Hematopoietic multipotent progenitor cell (in vitro differentiated cells): ENCODE measurements around the gene SUSD6. TPM values are rescaled to one million over a fixed set of nuclear protein-coding genes. Genes with fewer than 3 reads are reported as not detected.

ENCODE experiments used
- DNase-seq, 3 donors: peaks; one replicate each; pipeline ENCODE4 v3.0.0-alpha.2; 2011 to 2015; ENCODE audit warnings: low read depth in 2 of 3, low spot score in 2 of 3
- total RNA-seq: library from RNA; depleted of rRNA; stranded (reverse); fragments of >200 nt; gene quantifications from one replicate; pipeline ENCODE4 v1.2.3, GENCODE V29; 2012

SUSD6 gene
- total RNA-seq, 1 donor = 23.4 TPM

DNA sequence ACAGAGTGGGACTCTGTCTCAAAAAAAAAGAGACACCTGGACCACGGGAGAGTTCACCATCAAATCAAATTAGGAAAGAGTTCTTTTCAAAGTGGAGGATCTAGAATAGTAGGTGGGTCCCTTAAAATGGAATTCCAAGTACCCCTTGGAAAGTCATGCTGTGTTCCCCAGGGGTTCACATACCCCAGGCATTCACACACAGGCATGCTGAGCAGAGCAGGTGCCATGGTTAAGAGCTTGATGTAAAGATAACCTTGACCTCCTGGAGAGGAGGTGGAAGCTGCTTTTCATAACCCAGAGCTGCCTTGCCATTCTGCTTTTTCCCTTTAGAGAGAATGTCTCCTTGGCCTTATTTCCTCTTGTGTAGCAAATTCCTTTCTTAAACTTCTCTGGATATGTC lies 141.4 kb downstream of the SUSD6 start:
- DNase-seq = no peak

DNA sequence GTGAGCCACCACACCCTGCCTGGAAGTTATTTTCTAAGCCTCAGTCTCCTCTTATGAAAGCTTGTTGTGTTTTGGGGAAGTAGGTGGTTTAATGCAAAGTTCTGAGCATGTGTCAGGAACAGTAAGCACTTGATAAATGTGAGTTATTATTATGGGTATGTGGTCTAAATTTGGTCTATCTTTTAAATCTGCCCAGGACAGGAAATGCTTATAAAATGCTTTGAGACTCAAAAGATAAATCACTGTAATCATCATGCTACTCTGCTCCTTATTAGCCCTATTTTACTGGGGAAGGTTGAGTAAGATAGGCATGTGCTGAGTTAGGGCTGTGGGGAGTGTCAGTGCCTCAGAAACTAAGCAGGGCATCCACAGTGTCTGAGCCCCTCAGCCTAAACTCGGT lies 142.5 kb downstream of the SUSD6 start:
- DNase-seq = no peak

- DNase-seq = no peak
These were observed 143.1 kb downstream of the SUSD6 start for GRCh38 chr14:69754487-69754886.

DNA sequence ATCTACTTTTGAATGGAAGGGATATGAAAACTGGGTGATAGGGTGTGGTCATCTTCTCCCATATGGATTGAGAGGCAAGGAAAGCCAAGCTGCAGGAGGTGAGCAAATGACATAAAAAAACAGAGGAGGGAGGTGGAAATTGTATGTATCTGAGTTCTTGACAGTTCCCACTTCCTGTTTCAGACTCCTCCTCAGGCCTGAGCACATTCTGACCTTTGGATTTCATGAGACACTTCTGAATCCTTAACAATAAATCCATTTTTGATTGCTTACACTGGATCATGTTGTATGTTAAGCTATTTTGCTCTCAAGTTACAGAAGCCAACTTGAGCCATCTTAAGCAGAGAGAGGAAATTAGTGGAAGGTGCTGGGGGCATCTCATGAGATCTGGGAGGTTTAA lies 143.9 kb downstream of the SUSD6 start:
- no peak for DNase-seq

- DNase-seq = no peak
These were observed 144.4 kb downstream of the SUSD6 start for GRCh38 chr14:69755784-69756183.

DNA sequence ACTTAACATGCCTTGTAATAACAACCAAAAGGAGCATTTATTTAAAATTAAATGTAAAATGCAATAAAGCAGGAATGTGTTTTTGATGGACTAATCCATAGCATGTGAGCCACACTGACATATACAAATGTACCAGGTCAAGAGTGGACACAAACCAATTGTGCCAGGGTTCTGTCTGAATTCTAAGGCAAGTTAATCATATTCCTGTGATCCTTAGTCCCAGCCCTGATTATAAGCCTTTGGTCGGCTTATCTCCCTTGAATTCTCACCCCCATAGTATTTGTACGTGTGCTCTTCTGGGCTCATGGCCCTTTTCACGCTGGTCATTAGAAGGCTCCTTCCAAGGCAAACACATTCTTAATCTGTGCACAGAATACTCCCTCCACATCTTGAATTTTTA lies 144.9 kb downstream of the SUSD6 start:
- no peak for DNase-seq

DNA sequence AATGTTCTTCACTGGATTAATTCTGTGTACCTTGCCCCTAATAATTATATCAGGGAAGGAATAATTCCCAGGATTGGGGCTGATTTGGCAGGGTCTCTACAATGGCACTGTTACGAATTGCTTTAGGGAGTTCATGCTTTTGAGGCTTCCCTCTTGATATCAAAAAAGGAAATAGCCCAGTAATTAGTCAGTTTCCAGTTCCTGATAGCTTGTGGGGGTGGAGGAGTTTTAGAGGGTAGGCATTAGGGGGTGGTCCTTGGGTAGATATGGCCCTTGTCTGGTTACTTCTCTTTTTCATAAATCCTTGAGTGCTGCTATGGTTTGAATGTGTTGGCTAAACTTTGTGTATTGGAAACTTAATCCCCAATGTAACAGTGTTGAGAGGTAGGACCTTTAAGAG lies 149.4 kb downstream of the SUSD6 start:
- DNase-seq = peak in 2 of 3 donors; percentile 30 to 51

DNA sequence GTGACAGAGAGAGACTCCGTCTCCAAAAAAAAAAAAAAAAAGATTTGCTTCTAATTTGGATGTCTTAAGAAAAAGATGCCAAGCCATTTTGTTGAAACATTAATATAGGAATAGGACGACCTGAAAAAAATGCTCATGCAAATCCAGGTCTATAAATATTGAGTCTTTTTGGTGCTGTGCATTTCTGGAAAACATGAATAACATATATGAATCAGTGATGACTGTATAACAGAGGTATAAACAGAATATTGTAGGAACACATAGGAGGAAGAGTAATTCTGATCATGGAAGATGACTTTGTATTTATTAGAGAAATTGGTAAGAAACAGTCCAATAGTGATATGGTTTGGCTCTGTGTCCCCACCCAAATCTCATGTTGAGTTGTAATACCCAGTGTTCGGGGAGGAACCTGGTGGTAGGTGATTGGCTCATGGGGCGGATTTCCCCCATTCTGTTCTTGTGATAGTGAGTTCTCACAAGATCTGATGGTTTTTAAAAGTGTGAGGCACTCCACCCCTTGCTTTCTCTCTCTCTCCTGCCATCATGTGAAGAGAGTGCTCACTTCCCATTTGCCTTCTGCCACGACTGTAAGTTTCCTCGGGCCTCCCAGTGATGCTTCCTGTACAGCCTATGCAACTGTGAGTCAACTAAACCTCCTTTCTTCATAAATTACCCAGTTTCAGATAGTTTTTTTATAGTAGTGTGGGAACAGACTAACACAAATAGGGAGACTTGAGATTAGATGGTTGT lies 152.5 kb downstream of the SUSD6 start:
- peak in 2 of 3 donors; percentile 24 to 44 for DNase-seq

Other genes starting within 250 kb of the SUSD6 start
- 54.4 TPM for gene ERH, start 213.3 kb upstream of the SUSD6 start, total RNA-seq
- 86.2 TPM for gene SLC39A9, start 212.9 kb upstream of the SUSD6 start, total RNA-seq
- under 0.01 TPM for gene PLEKHD1, start 126.9 kb upstream of the SUSD6 start, total RNA-seq
- under 0.01 TPM for gene CCDC177, start 36.7 kb upstream of the SUSD6 start, total RNA-seq
- gene SRSF5, start 155.5 kb downstream of the SUSD6 start, total RNA-seq = 191 TPM
- not detected for gene SLC10A1, start 185.6 kb downstream of the SUSD6 start, total RNA-seq